GM19328 (cell line): ENCODE measurements around the gene MBD3L4.
"Not testable (repeated sequence)": the region's sequence is repeated elsewhere in the genome, so short reads cannot be mapped to it uniquely, and the experiment has no call there.

ENCODE experiments used
- ATAC-seq: cut with Tn5 transposase; IDR thresholded peaks from one replicate; pipeline ENCODE4 v1.9.1; 2021; ENCODE audit warnings: mild to moderate bottlenecking, moderate library complexity; ENCODE audit not compliant: unreplicated experiment

The MBD3L4 gene

DNA sequence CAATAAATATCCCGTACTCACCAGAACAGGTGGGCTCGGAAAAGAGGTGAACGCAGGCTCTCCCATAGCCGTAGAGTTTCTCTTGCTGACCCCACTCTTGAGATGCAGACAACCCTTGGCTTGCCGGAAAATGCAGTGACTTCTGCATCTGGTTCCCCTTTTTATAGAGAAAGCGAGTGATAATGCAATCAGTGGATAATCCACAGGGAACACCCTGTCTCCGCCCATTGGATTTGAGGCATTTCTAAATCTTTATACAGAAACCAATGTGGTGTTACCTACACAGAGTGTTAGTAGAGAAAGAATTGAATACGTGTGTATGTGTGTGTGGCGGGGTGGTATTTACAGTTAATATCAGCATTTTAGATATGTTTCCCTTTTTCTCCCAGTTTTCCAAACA is at the start of gene MBD3L4:
MBD3L4 (minus strand) TSS at position 101 of the 400 bp plus-strand sequence; CDS start at position 66, 35 bp downstream.
- not testable (repeated sequence) for ATAC-seq

DNA sequence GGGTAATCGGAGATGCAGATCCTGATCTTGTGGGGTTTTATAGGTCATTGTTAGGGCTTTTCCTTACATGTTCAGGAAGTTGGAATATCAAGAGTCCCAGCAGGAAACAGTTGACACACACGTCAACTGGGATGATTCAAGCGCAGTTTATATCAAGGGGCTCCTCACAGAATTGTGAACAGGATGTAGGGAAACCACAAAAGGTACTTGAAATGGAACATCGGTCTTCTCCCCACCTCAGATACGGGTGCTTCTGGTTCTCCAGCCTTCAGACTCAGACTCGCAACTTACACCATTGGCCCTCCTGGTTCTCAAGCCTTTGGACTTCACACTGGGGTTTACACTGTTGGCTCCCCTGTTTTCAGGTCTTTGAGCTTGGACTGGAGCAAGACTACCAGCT is 49.0 kb upstream of the MBD3L4 start:
- ATAC-seq: no peak

DNA sequence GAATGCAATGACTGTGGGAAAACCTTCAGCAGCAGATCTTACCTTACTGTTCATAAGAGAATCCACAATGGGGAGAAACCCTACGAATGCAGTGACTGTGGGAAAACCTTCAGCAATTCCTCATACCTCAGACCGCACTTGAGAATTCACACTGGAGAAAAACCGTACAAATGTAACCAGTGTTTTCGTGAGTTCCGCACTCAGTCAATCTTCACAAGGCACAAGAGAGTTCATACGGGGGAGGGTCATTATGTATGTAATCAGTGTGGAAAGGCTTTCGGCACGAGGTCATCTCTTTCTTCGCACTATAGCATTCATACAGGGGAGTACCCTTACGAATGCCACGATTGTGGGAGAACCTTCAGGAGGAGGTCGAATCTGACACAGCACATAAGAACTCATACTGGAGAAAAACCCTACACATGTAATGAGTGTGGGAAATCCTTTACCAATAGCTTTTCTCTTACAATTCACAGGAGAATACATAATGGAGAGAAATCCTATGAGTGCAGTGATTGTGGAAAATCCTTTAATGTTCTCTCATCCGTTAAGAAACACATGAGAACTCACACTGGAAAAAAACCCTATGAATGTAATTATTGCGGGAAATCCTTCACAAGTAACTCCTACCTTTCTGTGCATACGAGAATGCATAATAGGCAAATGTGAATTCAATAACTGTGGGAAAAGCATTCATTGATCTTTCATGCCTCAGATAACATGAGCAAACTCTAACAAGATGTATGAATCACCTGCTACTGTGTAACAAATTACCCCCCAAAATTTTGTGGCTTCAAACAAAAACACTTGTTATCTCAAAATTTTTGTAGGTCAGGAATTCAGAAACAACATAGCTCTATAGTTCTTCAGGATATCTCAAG is 43.3 kb upstream of the MBD3L4 start:
- ATAC-seq: no peak

DNA sequence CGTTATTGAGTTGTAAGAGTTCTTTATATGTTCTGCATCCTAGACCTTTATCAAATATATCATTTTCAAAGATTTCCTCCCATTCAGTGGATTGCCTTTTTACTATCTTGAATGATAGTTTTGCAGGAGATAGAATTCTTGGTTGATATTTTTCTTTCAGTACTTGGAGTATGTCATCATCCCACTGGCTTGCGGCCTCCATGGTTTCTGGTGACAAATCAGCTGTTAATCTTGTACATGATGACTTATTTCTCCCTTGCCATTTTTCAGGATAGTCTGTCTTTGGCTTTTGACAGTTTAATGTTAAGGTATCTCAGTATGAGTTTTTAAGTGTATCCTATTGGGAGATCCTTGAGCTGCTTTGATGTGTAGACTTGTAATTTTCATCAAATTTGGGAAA is 38.0 kb upstream of the MBD3L4 start:
- no peak for ATAC-seq

- no peak for ATAC-seq
Measured at GRCh38 chr19:7076151-7076550, 36.2 kb upstream of the MBD3L4 start.

DNA sequence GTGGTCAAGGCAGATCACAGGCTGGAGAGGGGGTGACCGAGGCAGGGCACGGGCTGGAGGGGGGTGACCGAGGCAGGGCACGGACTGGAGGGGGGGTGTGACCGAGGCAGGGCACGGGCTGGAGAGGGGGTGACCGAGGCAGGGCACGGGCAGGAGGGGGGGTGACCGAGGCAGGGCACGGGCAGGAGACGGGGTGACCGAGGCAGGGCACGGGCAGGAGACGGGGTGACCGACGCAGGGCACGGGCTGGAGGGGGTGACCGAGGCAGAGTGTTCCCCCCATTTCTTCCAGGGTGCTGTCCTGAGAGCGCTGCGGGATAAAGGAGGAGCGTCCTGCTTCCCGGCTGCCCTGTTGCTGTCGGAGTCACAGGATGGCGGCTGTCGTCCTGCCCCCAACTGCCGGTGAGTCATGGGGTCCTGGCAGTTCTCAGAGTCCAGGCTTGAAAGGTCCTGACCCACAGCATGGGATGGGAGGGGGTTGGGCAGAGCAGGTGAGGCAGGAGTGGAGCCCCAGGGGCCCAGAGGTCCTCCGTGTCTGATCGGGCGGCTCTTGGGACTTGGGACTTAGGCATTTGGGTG is 34.8 kb upstream of the MBD3L4 start:
- ATAC-seq: no peak

- ATAC-seq: no peak
Measured at GRCh38 chr19:7072541-7072940, 32.6 kb upstream of the MBD3L4 start.

GRCh38 chr19:7069904-7070226 is 29.9 kb upstream of the MBD3L4 start:
- no peak for ATAC-seq

DNA sequence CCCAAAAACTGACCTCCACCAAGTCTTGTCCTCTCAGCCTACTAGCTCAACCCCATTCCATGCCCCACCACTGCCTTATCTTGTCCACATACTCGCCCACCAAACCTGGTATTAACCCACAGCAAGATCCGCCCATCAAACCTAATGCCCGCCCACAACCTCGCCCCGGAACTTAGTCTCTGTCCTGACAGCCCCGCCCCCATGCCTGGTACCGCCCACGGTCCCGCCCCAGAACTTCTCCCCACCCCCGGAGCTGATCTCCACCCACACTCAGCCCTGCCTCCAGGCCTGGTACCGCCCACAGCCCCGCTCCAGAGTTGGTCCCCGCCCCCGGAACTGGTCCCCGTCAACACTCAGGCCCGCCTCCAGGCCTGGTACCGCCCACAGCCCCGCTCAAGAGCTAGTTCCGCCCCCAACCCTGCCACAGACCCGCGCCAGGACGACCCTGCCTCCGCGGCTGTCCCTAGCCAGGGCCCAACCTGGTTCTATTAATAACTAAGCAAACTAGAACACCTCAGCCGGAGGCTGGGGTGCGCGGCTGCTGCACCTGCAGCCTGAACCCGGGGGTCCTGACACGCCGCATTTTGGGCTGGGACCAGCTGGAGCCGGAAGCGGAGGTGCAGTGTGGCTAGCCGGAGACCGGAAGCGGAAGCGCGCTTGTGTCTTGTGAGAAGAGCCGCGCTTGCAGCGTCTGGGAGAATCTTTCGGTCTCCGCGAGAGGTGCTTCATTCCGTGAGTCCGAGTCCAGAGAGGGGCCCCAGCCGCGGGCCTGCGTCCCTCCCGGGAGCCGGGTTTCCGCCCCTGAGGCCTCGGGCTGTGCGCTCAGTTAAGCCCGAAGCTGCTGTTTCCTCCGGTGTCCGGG is 29.3 kb upstream of the MBD3L4 start, which contains the start of gene ZNF557:
ZNF557 (plus strand) TSS at position 662 of the 862 bp plus-strand sequence. CDS start 5,372 bp downstream, outside the sequence.
- ATAC-seq: peak; percentile 95

DNA sequence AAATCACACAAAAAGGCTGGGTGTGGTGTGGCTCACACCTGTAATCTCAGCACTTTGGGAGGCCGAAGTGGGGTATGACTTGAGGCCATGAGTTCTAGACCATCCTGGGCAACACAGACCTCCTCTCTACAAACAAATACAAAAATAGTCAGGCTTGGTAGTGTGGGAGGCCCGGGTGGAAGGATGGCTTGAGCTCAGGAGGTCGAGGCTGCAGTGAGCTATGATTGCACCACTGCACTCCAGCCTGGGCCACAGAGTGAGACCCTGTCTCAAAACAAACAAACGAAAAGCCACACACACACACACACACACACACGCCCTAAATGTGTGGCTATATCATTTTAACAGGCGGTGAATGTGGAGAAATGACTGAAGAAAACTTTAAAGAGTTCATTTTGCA is 28.6 kb upstream of the MBD3L4 start:
- no peak for ATAC-seq

DNA sequence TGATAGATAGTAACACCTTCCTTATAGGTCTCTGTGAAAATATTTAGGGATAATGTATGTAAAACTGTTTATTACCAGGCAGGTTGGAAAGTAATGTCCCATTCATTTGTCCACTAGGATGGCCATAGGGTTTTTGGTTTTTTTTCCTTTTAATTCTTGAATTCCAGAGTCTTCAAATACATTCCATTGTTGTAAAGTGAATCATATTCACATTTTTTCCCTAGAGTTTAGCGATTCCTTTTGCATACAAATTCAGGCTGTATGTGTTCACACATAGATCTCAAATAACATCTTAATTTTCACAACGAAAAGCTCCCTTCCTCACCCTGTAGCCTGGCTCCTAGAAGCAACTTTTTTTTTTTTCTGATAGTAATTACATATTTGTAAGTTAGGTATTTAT is 27.7 kb upstream of the MBD3L4 start:
- ATAC-seq: no peak

GRCh38 chr19:7067122-7067521 is 27.1 kb upstream of the MBD3L4 start:
- not testable (repeated sequence) for ATAC-seq

GRCh38 chr19:7063764-7064418 is 23.9 kb upstream of the MBD3L4 start:
- no peak for ATAC-seq

DNA sequence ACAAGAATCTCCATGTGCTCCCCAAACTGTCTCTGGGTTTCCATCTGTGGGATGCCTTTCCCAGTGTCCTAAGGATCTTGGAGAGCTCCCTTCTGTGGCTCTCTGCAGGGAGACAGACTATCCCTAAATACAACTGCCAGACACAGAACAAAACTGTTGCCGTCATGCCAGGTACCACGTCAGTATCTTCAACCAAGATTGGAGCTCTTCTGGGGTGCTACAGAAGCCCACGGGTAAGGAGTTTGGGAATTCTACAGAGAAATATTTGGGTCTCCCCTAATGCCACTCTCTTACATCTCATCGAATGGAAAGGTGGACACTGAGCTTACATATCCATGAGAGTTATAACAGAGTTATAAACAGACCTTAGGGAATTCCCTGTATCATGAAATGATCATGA is 23.4 kb upstream of the MBD3L4 start:
- ATAC-seq: no peak

GRCh38 chr19:7059977-7060376 is 20.0 kb upstream of the MBD3L4 start:
- ATAC-seq: not testable (repeated sequence)

GRCh38 chr19:7058576-7058975 is 18.6 kb upstream of the MBD3L4 start, which contains the start of gene MBD3L3:
MBD3L3 (minus strand) TSS chr19:7058676; CDS start chr19:7058605, 71 bp downstream.
- ATAC-seq: not testable (repeated sequence)

DNA sequence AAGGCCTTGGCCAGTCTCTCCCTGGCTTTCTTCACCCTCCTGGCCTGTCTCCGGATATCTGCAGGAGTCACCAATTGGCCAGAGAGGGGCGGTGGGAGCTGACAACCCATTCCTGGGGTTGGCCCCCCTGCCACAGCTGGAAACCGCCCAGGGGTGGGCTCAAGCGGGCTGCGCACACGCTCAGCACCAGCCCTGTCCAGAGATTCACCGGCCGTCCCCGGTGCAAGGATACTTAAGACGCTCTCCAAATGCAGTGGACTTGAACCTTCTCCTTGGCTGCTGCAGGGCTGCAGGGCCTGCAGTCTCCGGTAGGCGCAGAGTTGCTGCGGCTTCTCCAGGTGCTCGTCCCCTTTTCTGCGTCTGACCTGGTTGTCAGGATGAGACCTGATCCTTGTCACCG is 16.4 kb upstream of the MBD3L4 start:
- ATAC-seq: not testable (repeated sequence)

- ATAC-seq: not testable (repeated sequence)
Measured at GRCh38 chr19:7055679-7056078, 15.7 kb upstream of the MBD3L4 start.

DNA sequence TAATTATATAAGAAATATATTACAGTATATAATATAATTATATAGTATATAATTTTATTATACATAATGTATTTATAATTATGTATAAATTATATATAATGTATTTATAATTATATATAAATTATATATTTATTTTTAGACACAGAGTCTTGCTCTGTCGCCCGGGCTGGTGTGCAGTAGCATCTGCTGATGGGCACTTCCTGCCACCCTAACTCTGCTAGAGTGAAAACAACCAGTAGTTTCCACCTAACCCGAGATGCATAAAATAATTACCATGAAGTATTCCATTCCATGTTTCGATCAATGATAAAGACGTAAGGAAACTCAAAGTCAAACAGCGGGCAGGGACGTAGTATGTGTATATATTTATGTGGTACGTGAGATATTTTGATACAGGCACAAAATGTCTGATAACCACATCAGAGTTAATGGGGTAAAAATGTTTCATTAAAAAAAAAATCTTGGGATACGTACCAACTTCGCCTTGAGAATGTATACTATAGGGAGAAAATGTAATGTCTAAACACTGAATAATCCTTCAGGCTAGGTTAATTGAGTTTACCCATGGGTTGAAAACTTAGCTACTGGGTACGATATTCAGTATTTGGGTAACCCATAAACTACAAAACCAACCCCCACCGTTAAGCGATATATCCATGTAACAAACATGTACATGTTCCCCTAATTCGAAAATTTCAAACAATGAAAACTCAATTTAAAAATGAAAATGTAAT is 14.8 kb upstream of the MBD3L4 start:
- not testable (repeated sequence) for ATAC-seq

DNA sequence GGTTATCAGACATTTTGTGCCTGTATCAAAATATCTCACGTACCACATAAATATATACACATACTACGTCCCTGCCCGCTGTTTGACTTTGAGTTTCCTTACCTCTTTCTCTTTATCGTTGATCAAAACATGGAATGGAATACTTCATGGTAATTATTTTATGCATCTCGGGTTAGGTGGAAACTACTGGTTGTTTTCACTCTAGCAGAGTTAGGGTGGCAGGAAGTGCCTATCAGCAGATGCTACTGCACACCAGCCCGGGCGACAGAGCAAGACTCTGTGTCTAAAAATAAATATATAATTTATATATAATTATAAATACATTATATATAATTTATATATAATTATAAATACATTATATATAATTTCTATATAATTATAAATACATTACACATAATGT is 12.9 kb upstream of the MBD3L4 start:
- not testable (repeated sequence) for ATAC-seq
